ENCODE measurements around the gene FAM228A. TPM values are rescaled to one million over a fixed set of nuclear protein-coding genes. Genes with fewer than 3 reads are reported as not detected.
"Not testable (repeated sequence)": the region's sequence is repeated elsewhere in the genome, so short reads cannot be mapped to it uniquely, and the experiment has no call there.

FAM228A gene
- total and polyA plus RNA-seq, 2 of the 4 experiments (the other 2 are of a cell fraction), result not detected

GRCh38 chr2:24140305-24140704 lies 34.5 kb upstream of the FAM228A start:
- H3K27ac ChIP-seq (ENCODE audit: insufficient read depth, low read length); H3K4me1 ChIP-seq (ENCODE audit: control insufficient read depth, insufficient read depth, low read length); in situ Hi-C loops (cut with MboI; ENCODE audit: low sequenced_read_pairs); H3K14ac ChIP-seq (replicated peaks; ENCODE audit: low read depth, low read length); H2BK5ac ChIP-seq (ENCODE audit: low read depth, low read length, poor library complexity, severe bottlenecking); H3K36me3 ChIP-seq (ENCODE audit: control insufficient read depth, insufficient read depth, low read length); H3K9me3 ChIP-seq (ENCODE audit: control insufficient read depth, insufficient read depth, low read length); H3K4me3 ChIP-seq (ENCODE audit: insufficient read depth, low read depth, low read length); H3K9ac ChIP-seq (ENCODE audit: low read depth, low read length); CTCF ChIA-PET; H3K4ac ChIP-seq (ENCODE audit: low read depth, low read length); H2AK5ac ChIP-seq (ENCODE audit: low read depth, low read length); H3K79me1 ChIP-seq (ENCODE audit: low read depth in 1 of 2, low read length in 2 of 2); H4K5ac ChIP-seq (ENCODE audit: low read depth, low read length); H2BK20ac ChIP-seq (ENCODE audit: low read depth, low read length); H3K18ac ChIP-seq (ENCODE audit: low read depth, low read length); H4K91ac ChIP-seq (ENCODE audit: insufficient read depth, low read depth, low read length); H3K27me3 ChIP-seq (ENCODE audit: control insufficient read depth, insufficient read depth, low read length); H2AFZ ChIP-seq (replicated peaks; ENCODE audit: low read length, poor library complexity); H2BK15ac ChIP-seq (ENCODE audit: low read depth, low read length); intact Hi-C loops (cut with micrococcal nuclease); H4K8ac ChIP-seq (ENCODE audit: low read depth in 2 of 2, low read length in 2 of 2); H4K20me1 ChIP-seq (ENCODE audit: insufficient read depth, low read length); H3K56ac ChIP-seq (ENCODE audit: extremely low read depth, insufficient read depth, low read length); POLR2A ChIA-PET (ENCODE audit: unreplicated experiment); H2BK120ac ChIP-seq (ENCODE audit: low read depth, low read length); BruUV-seq (replicated peaks); H3K23ac ChIP-seq (ENCODE audit: low read depth, low read length); dilution Hi-C loops (cut with HindIII; ENCODE audit: low sequenced_read_pairs, unreplicated experiment); H2AK9ac ChIP-seq (replicated peaks; ENCODE audit: low read depth, low read length, poor library complexity); H3K9me1 ChIP-seq (ENCODE audit: insufficient read depth, low read length); H3K4me2 ChIP-seq (ENCODE audit: low read depth, low read length): not testable (repeated sequence)
- DNase-seq, result peak; percentile 25
- WGBS, 2 experiments (ENCODE audit: extremely low coverage in 2 of 2, insufficient read length in 1 of 2), result no CpG with 5 or more reads among the region's 5 CpGs
- peak; percentile 53; the same call in 1 of the 2 replicates for ATAC-seq (ENCODE audit: low read depth)
- TF ChIP-seq CEBPB (IDR thresholded peaks at IDR 0.05; ENCODE audit: low read depth, low read length), result peak; percentile 48; the same call in 1 of the 2 replicates
